CD4-positive, alpha-beta memory T cell (primary cell): Measurements from ENCODE around the gene TMEM217. TPM values are rescaled to one million over a fixed set of nuclear protein-coding genes. Genes with fewer than 3 reads are reported as not detected.

Experiments used
- CTCF ChIA-PET: fragments of 350-600 bp; sonication (Branson Sonifier 250); formaldehyde crosslinking; loops from one replicate; lab custom pipeline; 2021; ENCODE audit warnings: inconsistent platforms; ENCODE audit not compliant: partially characterized antibody; lab: Charles Lee
- POLR2A ChIA-PET: fragments of 350-600 bp; sonication (Branson Sonifier 250); formaldehyde crosslinking; loops from one replicate; lab custom pipeline; 2021; ENCODE audit not compliant: partially characterized antibody; lab: Charles Lee
- DNase-seq, 5 donors: peaks; one replicate each; pipeline versions ENCODE4 v3.0.0 to v3.0.0-alpha.2; 2020 to 2022; ENCODE audit warnings: mixed read lengths in 1 of 5
- H3K27ac ChIP-seq: one replicate; pipeline ENCODE4 v1.7.0; 2013; ENCODE audit warnings: low read depth, low read length
- H3K27me3 ChIP-seq: 2 replicates; pipeline ENCODE4 v1.7.0; 2013; ENCODE audit warnings: mild to moderate bottlenecking, low read length, moderate library complexity; ENCODE audit not compliant: insufficient read depth
- H3K36me3 ChIP-seq: 2 replicates; pipeline ENCODE4 v1.7.0; 2013; ENCODE audit warnings: mild to moderate bottlenecking, low read length, moderate library complexity; ENCODE audit not compliant: insufficient read depth
- H3K4me1 ChIP-seq: 2 replicates; pipeline ENCODE4 v1.7.0; 2013; ENCODE audit warnings: mild to moderate bottlenecking, low read length, moderate library complexity; ENCODE audit not compliant: insufficient read depth
- H3K4me3 ChIP-seq, 2 donors: one replicate each; pipeline ENCODE4 v1.7.0; 2013; ENCODE audit warnings: low read length in 2 of 2, mild to moderate bottlenecking in 1 of 2
- H3K9me3 ChIP-seq, 2 donors: one replicate each; pipeline ENCODE4 v1.7.0; 2013; ENCODE audit warnings: low read length in 2 of 2, control low read depth in 1 of 2; ENCODE audit not compliant: control insufficient read depth in 1 of 2
- H3K27ac Mint-ChIP-seq, 7 donors: one replicate each; pipeline ENCODE4 v1.8.0; 2020 to 2021; ENCODE audit warnings: mixed read lengths in 7 of 7, mild to moderate bottlenecking in 6 of 7, inconsistent platforms in 3 of 7, moderate library complexity in 3 of 7
- H3K27me3 Mint-ChIP-seq, 2 donors: one replicate each; pipeline ENCODE4 v1.8.0; 2020 to 2021; ENCODE audit warnings: mixed read lengths in 2 of 2
- H3K36me3 Mint-ChIP-seq, 2 donors: one replicate each; pipeline ENCODE4 v1.8.0; 2020 to 2021; ENCODE audit warnings: mixed read lengths in 2 of 2, inconsistent platforms in 1 of 2, mild to moderate bottlenecking in 1 of 2
- H3K4me1 Mint-ChIP-seq, 4 donors: one replicate each; pipeline ENCODE4 v1.8.0; 2020 to 2021; ENCODE audit warnings: mixed read lengths in 4 of 4, mild to moderate bottlenecking in 1 of 4
- H3K4me3 Mint-ChIP-seq, 8 donors: one replicate each; pipeline ENCODE4 v1.8.0; 2020 to 2021; ENCODE audit warnings: mixed read lengths in 8 of 8, mild to moderate bottlenecking in 7 of 8, moderate library complexity in 6 of 8, inconsistent platforms in 3 of 8
- H3K9me3 Mint-ChIP-seq, 8 donors: one replicate each; pipeline ENCODE4 v1.8.0; 2020 to 2021; ENCODE audit warnings: mixed read lengths in 8 of 8, mild to moderate bottlenecking in 5 of 8, inconsistent platforms in 3 of 8, moderate library complexity in 1 of 8
- intact Hi-C: fragments of 100-400 bp; cut with micrococcal nuclease; formaldehyde crosslinking; loops from one replicate; pipeline ENCODE4 v1.15.1; 2023
- polyA plus RNA-seq, 2 donors: library from polyadenylated mRNA; unstranded; fragments of 300-500 nt; fragmentation: Illumina TruSeq; gene quantifications; one replicate each; pipeline ENCODE4 v1.2.3, GENCODE V29; 2021
- total RNA-seq, 2 experiments: library from RNA; stranded (reverse); gene quantifications; one replicate each; pipeline ENCODE4 v1.2.3, GENCODE V29; 2021

TMEM217 gene
- total and polyA plus RNA-seq, 4 experiments from 2014 or later = 0.31 to 1.4 (median 0.42) TPM; not detected in 1

DNA sequence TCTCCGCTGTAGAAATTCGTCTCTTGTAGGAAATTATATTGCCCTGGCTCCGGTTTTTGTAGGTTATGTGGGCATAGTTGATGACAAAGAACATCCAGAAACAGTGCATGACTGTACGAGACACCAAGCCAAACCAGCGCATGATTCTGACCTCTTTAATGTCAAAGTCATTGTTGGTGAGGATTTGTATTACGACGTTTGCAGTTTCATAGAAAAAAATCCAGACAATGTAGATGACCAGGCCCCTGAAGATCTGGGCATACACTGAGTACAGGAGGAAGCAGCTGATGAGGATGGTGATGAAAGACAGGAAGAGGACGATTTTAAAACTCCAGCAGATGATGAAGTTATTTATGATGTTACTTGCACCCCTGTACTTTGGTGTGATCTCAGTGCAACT, 39.4 kb downstream of the TMEM217 start:
- Mint-ChIP-seq H3K27me3 (no peaks in the 10 kb centered on the region), H3K4me3 (no peak overlapping the region), H3K9me3 (no peaks in the 10 kb centered on the region), H3K36me3 (no peaks in the 10 kb centered on the region), H3K27ac (peak overlapping the region in 1 of 7 donors; percentile 42), H3K4me1 (peaks cover 7 to 13% (median 9%) of the 10 kb centered on the region in 4 donors)
- ChIA-PET POLR2A (no interaction called here), CTCF (interaction anchor here (33.8 kb wide), 1 partner anchor 196 kb away, joined by 1184 read pairs; no protein-coding TSS in a partner anchor)
- Histone ChIP-seq H3K27ac (no peak overlapping the region), H3K4me3 (no peak overlapping the region), H3K27me3 (no peaks in the 10 kb centered on the region), H3K36me3 (no peaks in the 10 kb centered on the region), H3K4me1 (peaks cover 7% of the 10 kb centered on the region), H3K9me3 (no peaks in the 10 kb centered on the region)
- intact Hi-C loops = no loop called here
- no peak for DNase-seq

DNA sequence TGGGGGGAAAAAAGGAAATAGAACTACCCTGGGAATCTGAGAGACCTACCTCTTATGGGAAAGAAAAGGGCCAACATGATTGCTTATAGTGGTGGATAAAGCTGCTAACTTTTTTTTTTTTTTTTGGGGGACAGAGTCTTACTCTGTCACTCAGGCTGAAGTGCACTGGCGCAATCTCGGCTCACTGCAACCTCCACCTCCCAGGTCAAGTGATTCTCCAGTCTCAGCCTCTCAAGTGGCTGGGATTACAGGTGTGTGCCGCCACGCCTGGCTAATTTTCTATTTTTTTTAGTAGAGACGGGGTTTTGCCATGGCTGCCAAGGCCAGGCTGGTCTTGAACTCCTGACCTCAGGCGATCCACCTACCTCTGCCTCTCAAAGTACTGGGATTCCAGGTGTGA, 39.9 kb downstream of the TMEM217 start:
- no peak for DNase-seq
- H3K36me3 Mint-ChIP-seq = no peaks in the 10 kb centered on the region
- H3K4me1 Mint-ChIP-seq = peaks cover 6 to 12% (median 8%) of the 10 kb centered on the region in 4 donors
- no peaks in the 10 kb centered on the region for H3K9me3 ChIP-seq
- H3K4me1 ChIP-seq = peaks cover 6% of the 10 kb centered on the region
- H3K9me3 Mint-ChIP-seq = no peaks in the 10 kb centered on the region
- H3K27ac Mint-ChIP-seq = no peak overlapping the region
- no peaks in the 10 kb centered on the region for H3K36me3 ChIP-seq
- no peak overlapping the region for H3K27ac ChIP-seq
- H3K4me3 ChIP-seq = no peak overlapping the region
- ChIA-PET POLR2A (no interaction called here), CTCF (interaction anchor here (1.0 to 33.8 kb wide), 2 partner anchors 9 to 195 kb away, joined by 3 to 1184 read pairs; no protein-coding TSS in a partner anchor)
- H3K27me3 Mint-ChIP-seq = no peaks in the 10 kb centered on the region
- intact Hi-C loops = no loop called here
- no peaks in the 10 kb centered on the region for H3K27me3 ChIP-seq
- H3K4me3 Mint-ChIP-seq = no peak overlapping the region

DNA sequence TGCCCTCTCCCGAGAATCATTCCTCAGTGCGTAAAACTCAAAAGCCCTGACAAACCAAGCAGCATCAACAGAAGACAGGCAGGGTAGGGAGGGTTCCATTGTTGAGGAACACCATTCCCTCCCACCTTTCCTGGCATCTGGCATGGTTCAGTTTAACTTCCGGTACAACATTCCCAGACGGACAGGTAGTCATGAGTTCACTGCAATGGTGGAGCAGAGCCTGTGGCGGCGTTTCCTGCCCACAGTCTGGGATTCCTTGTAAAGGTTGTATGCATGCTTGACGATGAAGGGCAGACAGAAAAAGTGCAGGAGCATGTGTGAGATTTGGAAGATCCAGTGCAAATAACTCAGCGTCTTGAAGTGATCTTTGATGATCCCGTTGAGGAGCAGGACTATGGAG, 45.7 kb downstream of the TMEM217 start:
- Mint-ChIP-seq H3K27ac (peak overlapping the region in 2 of 7 donors; percentile 23 to 85), H3K4me1 (peaks cover 22 to 31% (median 30%) of the 10 kb centered on the region in 4 donors), H3K4me3 (no peak overlapping the region), H3K36me3 (no peaks in the 10 kb centered on the region), H3K9me3 (no peaks in the 10 kb centered on the region), H3K27me3 (no peaks in the 10 kb centered on the region)
- no peaks in the 10 kb centered on the region for H3K27me3 ChIP-seq
- H3K27ac ChIP-seq = no peak overlapping the region
- H3K4me1 ChIP-seq = peaks cover 34% of the 10 kb centered on the region
- ChIA-PET POLR2A (no interaction called here), CTCF (interaction anchor here (0.8 to 33.8 kb wide), 7 partner anchors 12 to 447 kb away, joined by 3 to 1184 read pairs (median 5); partner anchors contain the start of genes C6orf89 and PIM1)
- intact Hi-C loops = no loop called here
- no peaks in the 10 kb centered on the region for H3K36me3 ChIP-seq
- no peaks in the 10 kb centered on the region for H3K9me3 ChIP-seq
- no peak for DNase-seq
- no peak overlapping the region for H3K4me3 ChIP-seq

DNA sequence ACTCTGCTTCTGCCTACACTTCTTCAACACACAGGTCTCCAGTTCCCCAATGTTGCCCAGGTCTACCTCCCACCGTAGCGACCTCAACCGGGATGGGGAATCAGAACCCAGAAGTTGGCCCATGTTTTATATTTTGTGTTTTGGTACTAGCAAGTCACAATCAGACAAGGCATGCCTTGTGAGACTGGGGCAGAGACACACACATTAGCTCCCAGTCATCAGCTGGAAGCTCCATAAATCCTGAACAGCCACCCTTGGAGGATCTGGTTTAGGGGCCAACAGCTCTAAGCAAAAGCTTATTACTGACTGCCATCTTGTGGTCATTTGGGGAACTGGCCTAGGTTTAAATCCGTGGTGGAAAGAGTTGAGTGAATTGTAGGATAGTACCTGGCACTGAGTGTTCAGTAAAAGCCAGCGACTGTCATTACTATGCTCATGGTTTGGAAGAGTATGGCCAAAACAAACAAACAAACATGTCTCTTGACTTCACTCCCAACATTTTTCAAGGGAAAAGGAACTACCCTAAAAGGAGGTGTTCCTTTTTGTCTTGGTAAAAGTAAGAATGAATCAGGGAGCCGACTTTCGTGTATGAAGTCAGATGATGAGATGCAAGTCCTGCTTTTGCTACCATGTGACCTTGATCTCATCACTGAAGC, 47.5 kb downstream of the TMEM217 start:
- DNase-seq = peak; percentile 73 to 80 (median 77)
- intact Hi-C loops = loop anchor here (1.0 kb wide), 3 partner anchors 38 to 325 kb away; partner anchors contain the start of gene C6orf89
- Histone ChIP-seq H3K4me3 (no peak overlapping the region), H3K27ac (peak overlapping the region; percentile 53), H3K27me3 (no peaks in the 10 kb centered on the region), H3K36me3 (no peaks in the 10 kb centered on the region), H3K9me3 (no peaks in the 10 kb centered on the region), H3K4me1 (peaks cover 40% of the 10 kb centered on the region)
- Mint-ChIP-seq H3K9me3 (no peaks in the 10 kb centered on the region), H3K27me3 (no peaks in the 10 kb centered on the region), H3K4me3 (peak overlapping the region in 5 of 8 donors; percentile 51 to 79 (median 65)), H3K4me1 (peaks cover 29 to 44% (median 37%) of the 10 kb centered on the region in 4 donors), H3K27ac (peak overlapping the region; percentile 80 to 97 (median 95)), H3K36me3 (no peaks in the 10 kb centered on the region)
- ChIA-PET POLR2A (interaction anchor here (0.8 to 6.5 kb wide), 13 partner anchors 23 to 336 kb away, joined by 3 to 148 read pairs (median 7); partner anchors contain the start of genes C6orf89, MTCH1, PIM1 and PPIL1), CTCF (interaction anchor here (0.7 to 33.8 kb wide), 45 partner anchors 9 to 451 kb away, joined by 3 to 1184 read pairs (median 4); partner anchors contain the start of genes C6orf89, MTCH1, PIM1 and PPIL1)

DNA sequence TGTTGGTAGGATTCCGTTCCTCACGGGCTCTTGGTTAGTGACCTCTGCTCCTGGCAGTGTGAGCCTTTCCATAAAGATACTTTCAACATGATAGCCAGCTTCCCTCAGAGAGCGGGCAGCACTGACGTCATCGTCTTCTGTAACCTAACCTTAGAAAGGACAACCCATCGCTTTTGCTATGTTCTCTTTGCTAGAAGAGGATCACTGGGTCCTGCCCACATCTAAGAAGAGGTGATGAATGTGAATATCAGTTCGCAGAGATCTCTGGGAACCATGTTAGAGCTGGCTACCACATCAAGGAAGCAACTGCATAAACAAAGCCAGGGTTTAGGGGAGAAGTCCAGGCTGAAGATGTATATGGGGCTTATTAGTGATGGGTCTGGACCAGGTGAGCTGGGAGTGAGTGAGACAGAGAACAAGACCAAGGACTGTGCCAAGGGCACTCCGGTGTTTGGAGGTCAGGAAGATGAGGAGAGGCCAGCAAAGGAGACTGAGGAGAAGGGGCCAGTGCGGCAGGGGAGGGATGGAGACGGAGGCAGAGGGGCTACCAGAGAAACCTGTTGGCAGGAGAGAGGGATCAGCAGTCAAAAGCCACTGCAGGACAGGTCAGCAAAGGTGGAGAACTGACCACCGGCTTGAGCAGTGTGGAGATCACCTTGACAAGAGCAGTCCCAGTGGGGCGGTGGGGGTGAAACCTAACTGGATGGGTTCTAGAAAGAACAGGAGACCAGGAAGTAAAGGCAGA, 48.3 kb downstream of the TMEM217 start:
- H3K4me1 ChIP-seq = peaks cover 40% of the 10 kb centered on the region
- POLR2A ChIA-PET = interaction anchor here (0.6 to 6.5 kb wide), 18 partner anchors 11 to 335 kb away, joined by 3 to 148 read pairs (median 6); partner anchors contain the start of genes C6orf89, MTCH1, PIM1 and PPIL1
- no peaks in the 10 kb centered on the region for H3K27me3 ChIP-seq
- H3K27me3 Mint-ChIP-seq = no peaks in the 10 kb centered on the region
- H3K4me1 Mint-ChIP-seq = peaks cover 29 to 44% (median 37%) of the 10 kb centered on the region in 4 donors
- no peaks in the 10 kb centered on the region for H3K36me3 ChIP-seq
- CTCF ChIA-PET = interaction anchor here (0.7 to 33.8 kb wide), 53 partner anchors 8 to 450 kb away, joined by 3 to 1184 read pairs (median 4); partner anchors contain the start of genes C6orf89, MTCH1, PIM1 and PPIL1
- H3K27ac ChIP-seq = peak overlapping the region; percentile 53
- peak overlapping the region; percentile 37 to 79 (median 57) for H3K4me3 Mint-ChIP-seq
- peak; percentile 65 to 81 (median 77) for DNase-seq
- H3K27ac Mint-ChIP-seq = peak overlapping the region; percentile 80 to 97 (median 95)
- no peaks in the 10 kb centered on the region for H3K9me3 Mint-ChIP-seq
- no peaks in the 10 kb centered on the region for H3K36me3 Mint-ChIP-seq
- intact Hi-C loops = loop anchor here (1.0 to 2.0 kb wide), 4 partner anchors 37 to 443 kb away; partner anchors contain the start of gene C6orf89
- H3K4me3 ChIP-seq = no peak overlapping the region
- H3K9me3 ChIP-seq = no peaks in the 10 kb centered on the region

DNA sequence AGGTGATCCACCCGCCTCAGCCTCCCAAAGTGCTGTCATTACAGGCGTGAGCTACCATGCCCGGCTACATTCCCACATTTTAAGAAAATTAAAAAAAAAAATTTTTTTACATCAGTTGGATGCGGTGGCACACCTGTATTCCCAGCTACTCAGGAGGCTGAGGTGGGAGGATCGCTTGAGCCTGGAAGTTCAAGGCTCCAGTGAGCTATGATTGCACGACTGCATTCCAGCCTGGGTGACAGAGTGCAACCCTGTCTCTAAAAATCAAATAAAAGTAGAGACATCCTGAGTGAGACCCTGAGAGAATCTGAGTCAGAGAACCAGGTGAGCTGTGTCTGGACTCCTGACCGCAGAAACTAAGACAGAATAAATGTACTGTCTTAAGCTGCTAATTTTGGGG, 49.2 kb downstream of the TMEM217 start:
- H3K36me3 ChIP-seq = no peaks in the 10 kb centered on the region
- H3K4me3 Mint-ChIP-seq = peak overlapping the region in 1 of 8 donors; percentile 78
- no peaks in the 10 kb centered on the region for H3K9me3 Mint-ChIP-seq
- H3K4me1 Mint-ChIP-seq = peaks cover 35 to 50% (median 43%) of the 10 kb centered on the region in 4 donors
- CTCF ChIA-PET = interaction anchor here (0.9 to 33.8 kb wide), 25 partner anchors 9 to 442 kb away, joined by 3 to 1184 read pairs (median 8); partner anchors contain the start of genes C6orf89, PIM1 and PPIL1
- intact Hi-C loops = loop anchor here (1.0 to 2.0 kb wide), 3 partner anchors 157 to 442 kb away; no protein-coding TSS in a partner anchor
- no peaks in the 10 kb centered on the region for H3K27me3 Mint-ChIP-seq
- peaks cover 40% of the 10 kb centered on the region for H3K4me1 ChIP-seq
- no peaks in the 10 kb centered on the region for H3K9me3 ChIP-seq
- H3K27ac ChIP-seq = peak overlapping the region; percentile 53
- no peak overlapping the region for H3K4me3 ChIP-seq
- DNase-seq = no peak
- POLR2A ChIA-PET = interaction anchor here (0.8 to 6.5 kb wide), 14 partner anchors 22 to 334 kb away, joined by 3 to 148 read pairs (median 10); partner anchors contain the start of genes MTCH1, PIM1, PPIL1 and TBC1D22B
- no peaks in the 10 kb centered on the region for H3K27me3 ChIP-seq
- H3K36me3 Mint-ChIP-seq = no peaks in the 10 kb centered on the region
- peak overlapping the region; percentile 80 to 97 (median 95) for H3K27ac Mint-ChIP-seq
